OCI-LY3 (cell line): ENCODE data around the gene MSN.

ENCODE experiments used
- CTCF ChIP-seq: fragments of 200-600, 300-600 bp; sonication (generic); IDR thresholded peaks from 2 replicates; pipeline ENCODE4 v1.5.1; 2014; ENCODE audit warnings: antibody characterized with exemption, low read length, low read depth
- EZH2phosphoT487 ChIP-seq: fragments of 200-600 bp; shearing (Covaris generic); IDR thresholded peaks from 2 replicates; pipeline ENCODE4 v1.6.1; 2018; ENCODE audit warnings: antibody characterized with exemption, mixed run types, low read depth

GRCh38 chrX:65750674-65751469, 83.4 kb downstream of the MSN start:
- TF ChIP-seq CTCF (no peak), EZH2phosphoT487 (no peak)
